ENCODE results near the gene SRD5A1. TPM values are rescaled to one million over a fixed set of nuclear protein-coding genes. Genes with fewer than 3 reads are reported as not detected.

SRD5A1 gene
- total RNA-seq, 3 donors from 2014 or later = 3.6 to 10.6 (median 7.0) TPM

DNA sequence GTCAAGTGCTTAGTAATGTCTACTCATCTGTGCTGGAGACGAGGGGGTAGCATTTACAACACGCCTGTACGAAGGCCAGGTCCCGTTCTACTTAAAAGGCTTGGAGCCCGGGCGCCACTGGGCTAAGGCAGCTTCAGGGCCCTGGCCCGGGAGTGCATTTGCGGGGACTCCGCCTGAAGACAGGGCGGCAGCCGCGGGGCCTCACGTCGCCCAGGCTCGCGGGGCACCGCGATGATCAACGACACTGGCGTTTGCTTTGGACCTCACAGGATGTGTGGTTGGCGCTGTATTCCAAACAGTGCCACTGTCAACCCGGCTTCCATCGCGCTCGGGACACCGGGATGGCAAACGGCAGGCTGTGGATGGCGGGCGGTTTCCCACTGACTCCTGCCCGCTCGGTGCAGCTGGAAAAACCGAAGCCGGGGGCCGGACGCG is 78.9 kb downstream of the SRD5A1 start:
- no peak for TF ChIP-seq POLR2A (IDR thresholded peaks at IDR 0.05)
- TF ChIP-seq, protein P1, sequence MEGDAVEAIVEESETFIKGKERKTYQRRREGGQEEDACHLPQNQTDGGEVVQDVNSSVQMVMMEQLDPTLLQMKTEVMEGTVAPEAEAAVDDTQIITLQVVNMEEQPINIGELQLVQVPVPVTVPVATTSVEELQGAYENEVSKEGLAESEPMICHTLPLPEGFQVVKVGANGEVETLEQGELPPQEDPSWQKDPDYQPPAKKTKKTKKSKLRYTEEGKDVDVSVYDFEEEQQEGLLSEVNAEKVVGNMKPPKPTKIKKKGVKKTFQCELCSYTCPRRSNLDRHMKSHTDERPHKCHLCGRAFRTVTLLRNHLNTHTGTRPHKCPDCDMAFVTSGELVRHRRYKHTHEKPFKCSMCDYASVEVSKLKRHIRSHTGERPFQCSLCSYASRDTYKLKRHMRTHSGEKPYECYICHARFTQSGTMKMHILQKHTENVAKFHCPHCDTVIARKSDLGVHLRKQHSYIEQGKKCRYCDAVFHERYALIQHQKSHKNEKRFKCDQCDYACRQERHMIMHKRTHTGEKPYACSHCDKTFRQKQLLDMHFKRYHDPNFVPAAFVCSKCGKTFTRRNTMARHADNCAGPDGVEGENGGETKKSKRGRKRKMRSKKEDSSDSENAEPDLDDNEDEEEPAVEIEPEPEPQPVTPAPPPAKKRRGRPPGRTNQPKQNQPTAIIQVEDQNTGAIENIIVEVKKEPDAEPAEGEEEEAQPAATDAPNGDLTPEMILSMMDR (IDR thresholded peaks at IDR 0.05) = no peak
- no peak for TF ChIP-seq POLR2AphosphoS5 (IDR thresholded peaks at IDR 0.05)

DNA sequence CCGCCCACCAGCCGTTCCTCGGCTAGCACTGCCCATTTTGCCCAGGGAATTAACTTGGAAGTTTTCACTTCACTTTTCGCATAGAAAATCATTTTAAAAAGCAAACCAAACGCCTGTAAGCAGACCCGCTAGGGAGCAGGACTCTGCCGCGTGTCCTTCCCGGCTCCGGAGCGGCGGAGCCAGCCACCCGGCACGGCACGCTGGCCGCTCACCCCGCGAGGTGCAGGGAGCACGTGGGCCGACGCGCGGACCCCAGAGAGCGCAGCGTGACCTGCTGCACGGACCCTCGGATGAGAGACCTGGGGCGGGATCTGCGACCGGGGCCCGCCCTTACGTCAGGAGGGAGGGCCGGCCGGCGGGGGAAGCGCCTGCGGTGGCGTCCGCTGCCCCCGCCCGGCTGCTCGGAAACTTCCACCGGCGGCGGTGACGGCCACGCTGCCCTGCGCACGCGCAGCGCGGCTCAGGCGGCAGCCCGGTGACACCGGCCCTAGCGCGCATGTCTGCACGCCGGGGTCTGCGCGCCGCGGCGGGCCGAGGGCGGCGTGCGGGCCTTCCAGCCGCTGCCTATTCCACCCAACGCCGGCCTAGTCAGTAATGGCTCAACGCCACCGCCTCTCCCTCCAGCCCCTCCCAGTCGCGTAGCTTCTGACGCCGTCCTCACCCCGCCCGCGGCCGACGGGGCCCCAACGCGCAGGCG is 79.5 kb downstream of the SRD5A1 start:
- Histone ChIP-seq H3K4me1 (peaks cover 0 to 30% of the 10 kb centered on the region in 2 donors), H3K27ac (peak overlapping the region; percentile 89 to 92), H3K4me3 (peak overlapping the region; percentile 82 to 83 (median 82)), H3K36me3 (no peaks in the 10 kb centered on the region), H3K27me3 (no peaks in the 10 kb centered on the region), H3K9me3 (no peaks in the 10 kb centered on the region)
- TF ChIP-seq POLR2A (IDR thresholded peaks at IDR 0.05) (no peak), POLR2AphosphoS5 (IDR thresholded peaks at IDR 0.05) (peak in 2 of 3 donors; percentile 5 to 17)
- TF ChIP-seq, protein P1 (IDR thresholded peaks at IDR 0.05) = peak in 1 of 3 donors; percentile 12
- peak; percentile 95 to 96 for DNase-seq (ENCODE audit: low spot score in 2 of 2)
- intact Hi-C loops (cut with DNase I; ENCODE audit: low total_unique reads) = no loop called here

More for the DNA sequence above, 78.9 kb downstream of the SRD5A1 start:
- peak in 1 of 2 donors; percentile 23 for DNase-seq (ENCODE audit: low spot score in 2 of 2)
- Histone ChIP-seq H3K36me3 (no peaks in the 10 kb centered on the region), H3K27ac (peak overlapping the region; percentile 89 to 92), H3K27me3 (peaks cover 0 to 2% of the 10 kb centered on the region in 2 donors), H3K9me3 (no peaks in the 10 kb centered on the region), H3K4me1 (peaks cover 0 to 26% of the 10 kb centered on the region in 2 donors), H3K4me3 (peak overlapping the region; percentile 82 to 83 (median 82))
- intact Hi-C loops (cut with DNase I; ENCODE audit: low total_unique reads) = no loop called here

DNA sequence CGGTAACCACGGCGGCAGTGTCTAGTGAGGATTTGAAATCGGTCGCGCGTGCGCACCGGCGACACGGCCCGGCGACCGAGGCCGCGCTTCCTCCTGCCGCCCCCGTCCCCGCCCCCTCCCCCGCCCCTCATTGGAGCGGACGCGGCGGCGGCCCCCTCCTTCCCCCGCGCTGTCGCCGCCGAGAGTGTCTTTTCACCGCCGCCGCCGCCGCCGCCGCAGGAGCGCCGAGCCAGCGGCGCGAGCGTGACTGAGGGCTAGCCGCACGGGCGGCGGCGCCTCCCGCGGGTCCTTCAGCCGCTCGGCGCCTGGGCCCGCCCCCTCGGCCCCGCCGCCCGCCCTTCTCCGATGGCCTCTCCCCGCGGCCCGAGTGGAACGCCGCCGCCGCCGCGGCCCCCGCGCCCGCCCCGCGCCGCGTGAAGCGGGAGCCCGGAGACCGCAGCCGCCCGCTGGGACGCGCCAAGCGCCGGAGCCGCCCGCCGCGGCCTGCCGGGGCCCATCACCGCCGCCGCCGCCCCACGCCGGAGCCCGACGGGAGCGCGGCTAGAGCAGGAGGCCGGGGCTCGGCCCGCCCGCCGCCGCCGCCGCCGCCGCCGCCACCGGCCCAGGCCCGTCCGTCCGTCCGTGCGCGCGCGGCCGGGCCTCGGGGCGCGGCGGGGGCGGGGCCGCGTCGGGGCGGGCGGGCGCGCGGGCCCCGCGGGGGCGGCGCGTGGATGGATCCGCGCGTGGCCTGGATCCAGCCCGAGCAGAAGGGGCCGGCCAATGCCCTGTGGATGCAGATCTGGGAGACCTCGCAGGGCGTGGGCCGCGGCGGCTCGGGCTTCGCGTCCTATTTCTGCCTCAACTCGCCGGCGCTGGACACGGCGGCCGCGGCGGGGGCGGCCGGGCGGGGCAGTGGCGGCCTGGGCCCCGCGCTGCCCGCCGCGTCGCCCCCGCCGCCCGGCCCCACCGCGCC is 80.3 kb downstream of the SRD5A1 start, which contains the start of gene TENT4A:
Gene TENT4A, plus strand, starts transcription at position 159 of the 952 bp plus-strand sequence. Its CDS starts 552 bp downstream, at position 711.
- intact Hi-C loops (cut with DNase I; ENCODE audit: low total_unique reads) = no loop called here
- H3K4me1 ChIP-seq = peaks cover 0 to 30% of the 10 kb centered on the region in 2 donors
- peak in 1 of 2 donors; percentile 21 for DNase-seq (ENCODE audit: low spot score in 2 of 2)

DNA sequence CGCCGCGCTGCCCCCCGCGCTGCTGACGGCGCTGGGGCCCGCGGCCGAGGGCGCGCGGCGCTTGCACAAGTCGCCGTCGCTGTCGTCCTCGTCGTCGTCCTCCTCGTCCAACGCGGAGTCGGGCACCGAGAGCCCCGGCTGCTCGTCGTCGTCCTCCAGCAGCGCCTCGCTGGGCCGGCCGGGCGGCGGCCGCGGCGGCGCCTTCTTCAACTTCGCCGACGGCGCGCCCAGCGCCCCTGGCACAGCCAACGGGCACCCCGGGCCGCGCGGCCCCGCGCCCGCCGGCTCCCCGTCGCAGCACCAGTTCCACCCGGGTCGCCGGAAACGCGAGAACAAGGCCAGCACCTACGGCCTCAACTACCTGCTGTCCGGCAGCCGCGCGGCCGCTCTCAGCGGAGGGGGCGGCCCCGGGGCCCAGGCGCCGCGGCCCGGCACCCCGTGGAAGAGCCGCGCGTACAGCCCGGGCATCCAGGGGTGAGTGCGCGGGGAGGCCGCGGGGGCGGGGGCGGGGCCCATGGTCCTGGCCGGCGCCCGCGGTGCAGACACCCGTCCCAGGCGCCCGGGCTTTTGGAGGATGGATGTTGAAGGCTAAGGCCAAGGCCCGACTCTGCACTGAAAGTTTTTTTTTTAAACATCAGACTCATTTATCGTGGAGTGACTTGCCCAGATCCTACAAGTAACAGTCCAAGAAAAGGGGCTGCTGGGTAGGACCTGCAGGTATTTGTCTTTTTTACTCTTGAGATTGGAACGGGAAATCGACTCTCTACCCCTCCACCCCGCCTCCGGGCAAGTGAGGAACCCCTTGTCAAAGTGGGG is 81.2 kb downstream of the SRD5A1 start:
- TF ChIP-seq, protein P1 (IDR thresholded peaks at IDR 0.05) = no peak
- TF ChIP-seq POLR2AphosphoS5 (IDR thresholded peaks at IDR 0.05) (no peak), POLR2A (IDR thresholded peaks at IDR 0.05) (no peak)
- DNase-seq (ENCODE audit: low spot score in 2 of 2) = peak in 1 of 2 donors; percentile 17
- no peaks in the 10 kb centered on the region for H3K27me3 ChIP-seq
- peaks cover 0 to 30% of the 10 kb centered on the region in 2 donors for H3K4me1 ChIP-seq
- no peaks in the 10 kb centered on the region for H3K9me3 ChIP-seq
- peak overlapping the region; percentile 55 to 92 for H3K27ac ChIP-seq
- H3K36me3 ChIP-seq = no peaks in the 10 kb centered on the region
- H3K4me3 ChIP-seq = peak overlapping the region; percentile 53 to 82 (median 82)
- intact Hi-C loops (cut with DNase I; ENCODE audit: low total_unique reads) = no loop called here

More for the DNA sequence above, 80.3 kb downstream of the SRD5A1 start, which contains the start of gene TENT4A:
- Histone ChIP-seq H3K36me3 (no peaks in the 10 kb centered on the region), H3K27me3 (no peaks in the 10 kb centered on the region), H3K9me3 (no peaks in the 10 kb centered on the region), H3K27ac (peak within 1 kb of the TSS; percentile 89 to 92), H3K4me3 (peak within 1 kb of the TSS; percentile 82 to 83 (median 82))
- TF ChIP-seq POLR2A (IDR thresholded peaks at IDR 0.05) (no peak), POLR2AphosphoS5 (IDR thresholded peaks at IDR 0.05) (no peak)
- TF ChIP-seq, protein P1 (IDR thresholded peaks at IDR 0.05) = no peak
